CD14-positive monocyte (primary cell): Measurements from ENCODE around the gene ARL13B. TPM values are rescaled to one million over a fixed set of nuclear protein-coding genes. Genes with fewer than 3 reads are reported as not detected.
A peak's percentile ranks its signal among the peaks of the same experiment; 100 is the strongest.

Experiments
- DNase-seq, 3 donors: peaks; one replicate each; pipeline ENCODE4 v3.0.0-alpha.2; 2011 to 2022
- H2AFZ ChIP-seq: 2 replicates; pipeline ENCODE4 v1.6.0; 2012; ENCODE audit warnings: mild to moderate bottlenecking, low read depth, low read length, inconsistent platforms; ENCODE audit not compliant: insufficient read depth, poor library complexity, severe bottlenecking
- H3K27ac ChIP-seq, 2 donors: 1 replicate in 1 of 2; 2 replicates in 1 of 2; pipeline ENCODE4 v1.5.1; 2012 to 2013; ENCODE audit warnings: low read length in 2 of 2, control low read depth in 1 of 2, inconsistent platforms in 1 of 2, low read depth in 1 of 2, mild to moderate bottlenecking in 1 of 2
- H3K27me3 ChIP-seq, 2 donors: one replicate each; pipeline versions ENCODE4 v1.6.0 to v1.6.1; 2011 to 2013; ENCODE audit warnings: low read length in 2 of 2; ENCODE audit not compliant: control insufficient read depth in 2 of 2, insufficient read depth in 2 of 2
- H3K36me3 ChIP-seq, 2 donors: replicated peaks in 1 of 2; 1 replicate in 1 of 2; 2 replicates in 1 of 2; pipeline versions ENCODE4 v1.5.1 to v1.6.1; 2012 to 2013; ENCODE audit warnings: low read length in 2 of 2, control low read depth in 1 of 2, inconsistent platforms in 1 of 2, mild to moderate bottlenecking in 1 of 2; ENCODE audit not compliant: insufficient read depth in 2 of 2, control insufficient read depth in 1 of 2
- H3K4me1 ChIP-seq, 2 donors: 1 replicate in 1 of 2; 2 replicates in 1 of 2; pipeline versions ENCODE4 v1.5.1 to v1.6.1; 2012 to 2013; ENCODE audit warnings: low read length in 2 of 2, control low read depth in 1 of 2, inconsistent platforms in 1 of 2, mild to moderate bottlenecking in 1 of 2, moderate library complexity in 1 of 2; ENCODE audit not compliant: insufficient read depth in 2 of 2, control insufficient read depth in 1 of 2
- H3K4me2 ChIP-seq: replicated peaks from 2 replicates; pipeline ENCODE3; 2012; ENCODE audit warnings: low read length, moderate library complexity, mild to moderate bottlenecking; ENCODE audit not compliant: poor library complexity, severe bottlenecking; ENCODE audit errors: extremely low read depth
- H3K4me3 ChIP-seq, 3 experiments: fragments of 200-600 bp in 1 of 3; sonication (generic) in 1 of 3; replicated peaks in 1 of 3; 1 replicate in 2 of 3; 2 replicates in 1 of 3; pipeline ENCODE4 v1.5.1; 2011 to 2013; ENCODE audit warnings: low read length in 3 of 3, mild to moderate bottlenecking in 3 of 3, control low read depth in 2 of 3, low read depth in 2 of 3, inconsistent platforms in 1 of 3, moderate library complexity in 1 of 3
- H3K79me2 ChIP-seq: 2 replicates; pipeline ENCODE4 v1.6.0; 2012; ENCODE audit warnings: mild to moderate bottlenecking, control low read depth, inconsistent platforms, low read length, moderate library complexity; ENCODE audit not compliant: insufficient read depth
- H3K9ac ChIP-seq: 2 replicates; pipeline ENCODE4 v1.6.0; 2017; ENCODE audit warnings: low read length, mild to moderate bottlenecking; ENCODE audit not compliant: insufficient read depth, poor library complexity, severe bottlenecking
- H3K9me3 ChIP-seq, 2 donors: replicated peaks in 1 of 2; 1 replicate in 1 of 2; 2 replicates in 1 of 2; pipeline versions ENCODE4 v1.5.1 to v1.6.1; 2012 to 2013; ENCODE audit warnings: low read length in 2 of 2, control low read depth in 1 of 2; ENCODE audit not compliant: control insufficient read depth in 1 of 2, insufficient read depth in 1 of 2
- H4K20me1 ChIP-seq: 2 replicates; pipeline ENCODE4 v1.6.0; 2012; ENCODE audit warnings: mild to moderate bottlenecking, low read length, control low read depth, moderate library complexity; ENCODE audit not compliant: insufficient read depth
- H3K27ac Mint-ChIP-seq, 7 donors: one replicate each; pipeline ENCODE4 v1.8.0; 2020; ENCODE audit warnings: mild to moderate bottlenecking in 7 of 7, mixed read lengths in 7 of 7, moderate library complexity in 6 of 7, inconsistent platforms in 2 of 7
- H3K27me3 Mint-ChIP-seq, 3 donors: one replicate each; pipeline ENCODE4 v1.8.0; 2021 to 2022; ENCODE audit warnings: low read depth in 3 of 3, mild to moderate bottlenecking in 3 of 3, mixed read lengths in 3 of 3, moderate library complexity in 3 of 3, inconsistent platforms in 1 of 3
- H3K36me3 Mint-ChIP-seq, 2 donors: one replicate each; pipeline ENCODE4 v1.8.0; 2020; ENCODE audit warnings: mixed read lengths in 2 of 2, inconsistent platforms in 1 of 2, mild to moderate bottlenecking in 1 of 2
- H3K4me1 Mint-ChIP-seq: one replicate; pipeline ENCODE4 v1.8.0; 2020; ENCODE audit warnings: mild to moderate bottlenecking, mixed read lengths
- H3K4me3 Mint-ChIP-seq, 2 donors: one replicate each; pipeline ENCODE4 v1.8.0; 2020; ENCODE audit warnings: mild to moderate bottlenecking in 2 of 2, mixed read lengths in 2 of 2, moderate library complexity in 1 of 2
- H3K9me3 Mint-ChIP-seq, 7 donors: one replicate each; pipeline ENCODE4 v1.8.0; 2020 to 2022; ENCODE audit warnings: mixed read lengths in 7 of 7, mild to moderate bottlenecking in 6 of 7, moderate library complexity in 6 of 7, inconsistent platforms in 2 of 7
- WGBS: methylation state at CpG from one replicate; pipeline ENCODE4 v1.1.5; 2013; ENCODE audit warnings: missing lambda C conversion rate; ENCODE audit not compliant: insufficient coverage; 5-methylcytosine and 5-hydroxymethylcytosine counted together
- intact Hi-C, 2 donors: fragments of 100-400 bp; cut with micrococcal nuclease; formaldehyde crosslinking; loops; one replicate each; pipeline versions ENCODE4 v1.15.0 to v1.15.1; 2023
- polyA plus RNA-seq, 3 donors: library from polyadenylated mRNA; depleted of rRNA in 1 of 3; unstranded in 2 of 3; stranded (reverse) in 1 of 3; fragments of 300-500 nt in 2 of 3; fragments of >200 nt in 1 of 3; fragmentation: Illumina TruSeq in 2 of 3; gene quantifications; 1 replicate in 2 of 3; 2 replicates in 1 of 3; pipeline ENCODE4 v1.2.3, GENCODE V29; 2012 to 2021
- TF ChIP-seq, protein P1 (sequence below): fragments of 200-600 bp; IDR thresholded peaks from one replicate; pipeline ENCODE4 v1.8.0; 2022; ENCODE audit warnings: antibody characterized with exemption, mild to moderate bottlenecking

Gene ARL13B
- polyA plus RNA-seq, 3 donors, result 0.97 to 3.8 (median 3.0) TPM

DNA sequence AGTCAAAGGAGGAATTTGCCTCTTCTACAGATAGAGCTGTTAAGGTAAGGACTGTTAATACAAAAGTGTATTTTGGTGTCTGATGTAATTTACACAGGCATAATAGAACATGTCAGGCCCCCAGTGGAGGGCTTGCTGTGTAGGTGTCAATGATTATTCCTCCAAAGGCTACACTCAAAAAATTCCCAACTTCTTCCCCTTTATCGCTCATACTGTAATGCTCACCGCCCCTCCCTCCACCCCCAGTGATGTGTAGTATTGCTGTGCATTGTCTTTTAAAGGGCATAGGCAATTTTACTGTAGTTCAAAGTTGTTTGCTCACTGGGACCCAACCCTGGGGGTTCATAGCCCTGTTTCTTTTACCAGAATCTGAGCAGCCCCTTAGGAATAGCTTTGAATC, 115.2 kb downstream of the ARL13B start:
- Histone ChIP-seq H4K20me1 (peaks cover 7% of the 10 kb centered on the region), H3K36me3 (peaks cover 39 to 64% of the 10 kb centered on the region in 2 donors), H3K4me3 (no peak overlapping the region), H3K79me2 (no peaks in the 10 kb centered on the region), H2AFZ (no peak overlapping the region), H3K9me3 (no peaks in the 10 kb centered on the region), H3K27ac (no peak overlapping the region), H3K27me3 (no peaks in the 10 kb centered on the region), H3K9ac (no peak overlapping the region), H3K4me2 (no peak overlapping the region), H3K4me1 (peaks cover 25% of the 10 kb centered on the region in 2 donors)
- Mint-ChIP-seq H3K4me3 (no peak overlapping the region), H3K27ac (peak overlapping the region in 1 of 7 donors; percentile 61), H3K27me3 (no peaks in the 10 kb centered on the region), H3K9me3 (no peaks in the 10 kb centered on the region), H3K36me3 (peaks cover 50 to 60% of the 10 kb centered on the region in 2 donors), H3K4me1 (peaks cover 32% of the 10 kb centered on the region)
- TF ChIP-seq, protein P1, sequence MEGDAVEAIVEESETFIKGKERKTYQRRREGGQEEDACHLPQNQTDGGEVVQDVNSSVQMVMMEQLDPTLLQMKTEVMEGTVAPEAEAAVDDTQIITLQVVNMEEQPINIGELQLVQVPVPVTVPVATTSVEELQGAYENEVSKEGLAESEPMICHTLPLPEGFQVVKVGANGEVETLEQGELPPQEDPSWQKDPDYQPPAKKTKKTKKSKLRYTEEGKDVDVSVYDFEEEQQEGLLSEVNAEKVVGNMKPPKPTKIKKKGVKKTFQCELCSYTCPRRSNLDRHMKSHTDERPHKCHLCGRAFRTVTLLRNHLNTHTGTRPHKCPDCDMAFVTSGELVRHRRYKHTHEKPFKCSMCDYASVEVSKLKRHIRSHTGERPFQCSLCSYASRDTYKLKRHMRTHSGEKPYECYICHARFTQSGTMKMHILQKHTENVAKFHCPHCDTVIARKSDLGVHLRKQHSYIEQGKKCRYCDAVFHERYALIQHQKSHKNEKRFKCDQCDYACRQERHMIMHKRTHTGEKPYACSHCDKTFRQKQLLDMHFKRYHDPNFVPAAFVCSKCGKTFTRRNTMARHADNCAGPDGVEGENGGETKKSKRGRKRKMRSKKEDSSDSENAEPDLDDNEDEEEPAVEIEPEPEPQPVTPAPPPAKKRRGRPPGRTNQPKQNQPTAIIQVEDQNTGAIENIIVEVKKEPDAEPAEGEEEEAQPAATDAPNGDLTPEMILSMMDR, result no peak
- DNase-seq, result no peak
- no CpG with 5 or more reads among the region's 2 CpGs for WGBS
- intact Hi-C loops, result no loop called here

DNA sequence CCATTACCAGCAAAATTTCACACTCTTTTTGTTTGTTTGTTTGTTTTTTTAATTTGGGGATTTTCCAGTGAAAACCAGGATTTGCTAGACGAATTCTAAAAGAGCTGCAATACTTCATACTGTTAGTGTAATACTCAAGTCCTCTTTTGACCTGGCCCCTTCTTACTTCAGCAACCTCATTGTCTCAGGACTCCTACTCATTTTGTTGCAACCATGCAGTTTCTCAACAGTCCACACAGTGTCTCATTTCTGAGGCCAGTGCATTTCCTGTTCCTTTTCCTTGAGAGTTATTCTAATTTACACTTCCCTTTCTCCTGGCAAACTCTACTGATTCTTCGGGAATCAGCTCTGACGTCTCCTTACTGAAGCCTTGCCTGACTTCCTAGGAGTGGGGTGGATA, 118.5 kb downstream of the ARL13B start:
- peak overlapping the region; percentile 50 to 92 (median 83) for H3K27ac Mint-ChIP-seq
- TF ChIP-seq, protein P1, result peak; percentile 22
- H3K27me3 Mint-ChIP-seq, result no peaks in the 10 kb centered on the region
- Histone ChIP-seq H3K36me3 (peaks cover 54 to 75% of the 10 kb centered on the region in 2 donors), H2AFZ (no peak overlapping the region), H4K20me1 (no peaks in the 10 kb centered on the region), H3K27me3 (no peaks in the 10 kb centered on the region), H3K79me2 (no peaks in the 10 kb centered on the region), H3K4me2 (peak overlapping the region; percentile 47), H3K9me3 (no peaks in the 10 kb centered on the region), H3K9ac (peak overlapping the region; percentile 11), H3K27ac (peak overlapping the region in 1 of 2 donors; percentile 77), H3K4me3 (peak overlapping the region in 1 of 3 experiments; percentile 39), H3K4me1 (peaks cover 15 to 17% of the 10 kb centered on the region in 2 donors)
- intact Hi-C loops, result no loop called here
- peaks cover 57 to 67% of the 10 kb centered on the region in 2 donors for H3K36me3 Mint-ChIP-seq
- peak; percentile 42 to 79 (median 74) for DNase-seq
- peaks cover 17% of the 10 kb centered on the region for H3K4me1 Mint-ChIP-seq
- no CpG with 5 or more reads among the region's 3 CpGs for WGBS
- peak overlapping the region in 1 of 2 donors; percentile 82 for H3K4me3 Mint-ChIP-seq
- H3K9me3 Mint-ChIP-seq, result no peaks in the 10 kb centered on the region
